GM19099 (cell line): Measurements from ENCODE around the gene OXT.

Source experiments
- POLR2A ChIP-seq: IDR thresholded peaks from 3 replicates; pipeline ENCODE4 v1.6.1; 2011; ENCODE audit warnings: low read depth; ENCODE audit not compliant: insufficient read length; ENCODE audit errors: extremely low read depth

Gene OXT

DNA sequence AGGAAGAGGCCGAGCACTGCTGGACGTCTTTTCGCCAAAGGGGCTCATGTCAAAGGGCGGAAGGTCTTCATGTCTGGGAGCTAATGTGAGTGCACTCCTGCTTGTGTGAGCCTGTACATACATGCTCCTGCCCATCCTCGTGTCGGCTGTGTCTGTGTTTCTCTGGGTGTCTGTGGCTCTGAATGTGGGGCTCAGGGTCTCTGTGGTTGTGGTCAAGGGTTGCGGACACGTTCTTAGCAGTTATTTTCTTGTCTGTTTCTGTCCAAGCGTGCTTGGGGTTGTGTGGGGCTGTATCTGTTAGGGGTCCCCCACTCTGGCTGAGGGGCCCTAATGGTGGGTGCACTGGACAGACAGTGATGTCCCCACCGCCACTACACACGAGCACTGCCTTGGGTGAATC, 10.2 kb downstream of the OXT start:
- no peak for TF ChIP-seq POLR2A

DNA sequence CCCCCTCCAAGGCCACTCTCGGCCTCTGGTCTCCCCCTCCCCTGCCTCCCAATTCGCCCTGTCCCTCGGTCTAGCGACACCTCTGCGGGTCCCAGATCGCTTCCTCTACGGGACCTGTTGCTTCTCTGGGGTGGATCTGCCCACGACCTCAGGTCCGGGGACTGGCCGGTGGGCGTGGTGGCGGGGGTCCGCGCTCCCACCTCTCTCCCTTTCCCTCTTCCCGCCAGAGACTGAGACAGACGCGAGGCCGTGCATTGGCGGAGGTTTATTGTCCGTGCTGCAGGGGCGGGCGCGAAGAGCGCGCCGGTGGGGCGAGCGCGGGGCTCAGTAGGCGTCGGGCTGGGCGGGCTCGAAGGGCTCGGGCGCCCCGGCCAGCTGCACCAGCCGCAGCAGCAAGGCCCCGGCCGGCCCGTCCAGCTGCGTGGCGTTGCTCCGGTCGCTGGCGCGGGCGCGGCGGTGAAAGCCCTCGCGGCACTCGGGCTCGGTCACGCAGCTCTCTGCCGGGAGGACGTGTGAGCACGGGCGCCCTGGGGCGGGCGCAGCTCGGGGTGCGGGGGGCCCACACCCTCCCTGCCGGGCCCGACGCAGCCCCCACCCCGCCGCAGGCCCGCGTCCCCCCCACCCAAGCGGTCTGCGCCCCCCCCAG, 11.0 kb downstream of the OXT start:
- no peak for TF ChIP-seq POLR2A

DNA sequence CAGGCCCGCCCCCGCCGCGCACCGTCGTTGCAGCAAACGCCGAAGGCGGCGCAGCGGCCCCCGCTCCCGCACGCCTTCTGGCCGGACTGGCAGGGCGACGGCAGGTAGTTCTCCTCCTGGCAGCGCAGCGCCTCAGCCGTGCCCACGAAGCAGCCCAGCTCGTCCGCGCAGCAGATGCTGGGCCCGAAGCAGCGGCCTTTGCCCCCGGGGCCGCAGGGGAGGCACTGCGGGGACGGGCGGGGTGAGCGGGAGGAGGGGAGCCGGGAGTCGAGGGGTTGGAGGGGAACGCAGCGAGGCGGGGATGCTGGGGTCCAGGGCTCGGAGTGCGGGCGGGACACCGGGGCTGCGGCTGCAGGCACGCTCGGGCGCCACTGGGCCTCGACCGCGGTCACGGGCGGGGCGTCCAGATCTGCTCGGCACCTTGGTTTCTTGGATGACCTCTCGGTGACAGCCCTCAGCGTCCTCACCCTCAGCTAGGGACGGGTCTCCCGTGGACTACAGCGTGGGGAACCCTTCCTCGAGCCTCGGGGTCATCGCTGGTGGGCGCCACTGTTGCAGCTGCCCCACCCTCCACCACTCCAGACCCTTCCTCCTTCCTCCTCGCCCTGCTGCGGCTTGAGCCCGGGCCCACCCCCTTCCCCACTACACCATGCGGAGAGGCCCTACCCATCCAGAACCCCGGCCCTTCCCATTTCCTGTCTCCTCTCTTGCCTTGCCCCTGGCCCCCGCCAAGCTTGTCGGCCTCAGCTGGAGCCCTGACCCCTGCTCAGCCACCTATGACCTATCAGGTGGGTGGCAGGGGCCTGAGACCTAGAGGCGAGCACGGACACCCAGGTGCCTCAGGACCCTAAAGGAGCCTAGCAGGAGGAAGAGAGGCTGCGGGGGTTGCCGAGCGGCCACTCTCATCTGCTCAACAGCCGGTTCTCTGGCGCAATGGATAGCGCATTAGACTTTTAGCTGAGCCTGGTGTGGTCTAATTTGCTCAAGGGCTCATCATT, 11.8 kb downstream of the OXT start:
- TF ChIP-seq POLR2A: no peak

DNA sequence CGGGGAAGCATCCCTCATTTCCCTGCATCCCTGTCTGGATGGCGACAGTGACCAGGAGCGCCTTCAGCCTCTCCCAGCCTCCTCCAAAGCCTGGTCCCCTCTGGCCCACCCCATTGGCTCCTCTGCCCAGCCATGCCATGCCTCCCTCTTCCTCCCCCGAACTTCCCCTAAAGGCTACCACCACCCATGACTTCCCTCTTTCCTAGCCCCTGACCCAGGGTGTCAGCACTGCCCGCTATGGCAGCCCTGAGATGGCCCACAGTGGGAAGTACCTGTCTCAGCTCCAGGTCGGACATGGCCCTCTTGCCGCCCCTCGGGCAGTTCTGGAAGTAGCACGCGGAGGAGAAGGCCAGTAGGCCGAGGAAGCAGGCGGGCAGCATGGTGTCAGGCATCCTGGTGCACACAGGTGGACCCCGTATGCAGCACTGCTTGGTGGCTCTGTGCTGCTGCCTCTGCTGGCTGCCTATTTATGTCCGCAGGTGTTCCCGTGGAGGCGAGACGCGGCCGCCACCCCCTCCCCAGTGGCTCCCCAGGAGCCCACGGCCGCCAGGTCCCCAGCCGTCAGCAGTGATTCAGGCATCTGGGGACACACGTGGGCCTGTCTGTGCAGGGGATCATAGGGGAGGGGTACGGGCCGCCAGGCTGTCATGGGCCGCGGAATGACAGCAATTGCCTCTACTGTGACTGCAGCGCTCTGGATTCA, 13.0 kb downstream of the OXT start, which contains the start of gene AVP:
Gene AVP (minus strand): TSS at position 442 of the 703 bp plus-strand sequence. CDS start 50 bp downstream, at position 392.
- no peak for TF ChIP-seq POLR2A

DNA sequence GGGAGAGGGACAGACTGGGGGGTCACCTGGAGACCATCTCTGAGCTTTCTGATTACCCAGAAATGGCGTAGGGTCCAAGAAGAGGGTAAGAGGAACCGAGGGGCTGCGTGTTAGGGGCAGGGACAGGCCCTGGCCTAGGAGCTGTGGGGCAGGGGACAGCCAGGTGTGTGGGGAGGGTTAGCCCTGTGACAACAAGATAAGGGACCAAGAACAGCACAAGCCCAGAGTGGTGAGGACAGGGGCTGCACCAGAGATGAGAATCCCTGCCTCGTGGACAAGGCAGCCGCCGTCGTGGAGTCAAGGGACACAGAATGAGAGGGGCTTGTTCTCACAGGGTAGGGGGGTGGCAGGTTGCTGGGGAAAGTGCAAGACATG, 13.6 kb downstream of the OXT start:
- no peak for TF ChIP-seq POLR2A

DNA sequence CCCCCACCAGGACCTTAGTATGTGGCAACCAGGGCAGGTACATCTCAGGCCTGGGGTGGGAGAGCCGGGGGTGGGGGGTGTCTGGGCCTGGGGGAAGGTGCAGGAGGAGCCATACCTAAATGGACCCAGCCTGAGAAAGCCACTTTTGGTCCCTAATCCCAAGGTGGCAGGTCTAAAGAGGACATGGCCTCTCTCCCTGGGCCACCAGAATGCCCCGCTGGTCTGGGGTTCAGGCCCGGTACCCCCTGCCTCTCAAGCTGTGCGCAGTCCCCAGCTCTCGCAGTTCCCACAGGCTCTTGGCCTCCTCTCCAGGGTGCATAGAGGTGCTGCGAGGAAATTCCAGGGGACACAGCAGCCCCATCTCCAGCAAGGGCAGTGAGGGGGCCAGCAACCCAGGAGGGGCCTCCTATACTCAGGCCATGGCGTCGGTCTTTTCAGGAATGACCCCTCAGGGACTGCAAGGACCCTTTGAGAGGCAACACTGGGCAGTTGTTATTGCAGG, 14.2 kb downstream of the OXT start:
- no peak for TF ChIP-seq POLR2A

DNA sequence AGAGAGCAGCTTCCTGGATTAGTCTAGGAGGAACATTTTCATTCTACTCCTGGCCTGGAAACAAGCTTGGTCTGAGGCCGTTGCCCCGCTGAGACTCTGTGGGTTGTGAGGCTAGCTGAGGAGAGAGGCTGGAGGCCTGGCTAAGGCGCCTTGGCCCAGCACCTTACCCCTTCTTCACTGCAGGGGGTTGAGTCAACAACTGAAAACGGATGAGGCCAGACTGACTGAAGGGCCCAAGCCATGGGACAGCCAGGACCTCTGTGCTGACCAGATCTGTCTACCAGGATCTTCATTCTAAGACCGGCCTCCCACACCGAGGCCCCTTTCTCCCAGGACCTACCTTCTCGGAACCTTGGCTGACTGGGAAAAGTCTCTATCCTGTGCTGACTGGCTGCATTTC, 16.6 kb downstream of the OXT start:
- TF ChIP-seq POLR2A: no peak

DNA sequence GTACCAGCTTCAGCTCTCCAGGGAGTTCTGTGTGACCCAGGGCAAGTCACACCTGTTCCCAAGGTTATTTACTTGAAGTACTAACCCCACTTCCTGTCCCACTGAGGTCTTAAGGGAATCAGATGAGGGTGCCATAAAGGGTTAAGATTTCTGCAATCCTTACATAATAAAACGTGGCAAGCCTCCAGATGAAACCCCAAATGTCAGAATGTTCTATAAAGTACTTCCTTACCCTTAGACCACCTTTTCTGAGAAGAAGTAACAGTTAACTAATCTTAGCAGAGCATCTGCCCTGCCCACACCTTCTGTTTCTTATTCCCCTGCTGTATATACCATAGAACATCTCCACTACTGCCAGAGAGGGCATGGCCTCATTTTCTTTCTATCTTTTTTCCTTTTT, 19.1 kb downstream of the OXT start:
- TF ChIP-seq POLR2A: no peak

DNA sequence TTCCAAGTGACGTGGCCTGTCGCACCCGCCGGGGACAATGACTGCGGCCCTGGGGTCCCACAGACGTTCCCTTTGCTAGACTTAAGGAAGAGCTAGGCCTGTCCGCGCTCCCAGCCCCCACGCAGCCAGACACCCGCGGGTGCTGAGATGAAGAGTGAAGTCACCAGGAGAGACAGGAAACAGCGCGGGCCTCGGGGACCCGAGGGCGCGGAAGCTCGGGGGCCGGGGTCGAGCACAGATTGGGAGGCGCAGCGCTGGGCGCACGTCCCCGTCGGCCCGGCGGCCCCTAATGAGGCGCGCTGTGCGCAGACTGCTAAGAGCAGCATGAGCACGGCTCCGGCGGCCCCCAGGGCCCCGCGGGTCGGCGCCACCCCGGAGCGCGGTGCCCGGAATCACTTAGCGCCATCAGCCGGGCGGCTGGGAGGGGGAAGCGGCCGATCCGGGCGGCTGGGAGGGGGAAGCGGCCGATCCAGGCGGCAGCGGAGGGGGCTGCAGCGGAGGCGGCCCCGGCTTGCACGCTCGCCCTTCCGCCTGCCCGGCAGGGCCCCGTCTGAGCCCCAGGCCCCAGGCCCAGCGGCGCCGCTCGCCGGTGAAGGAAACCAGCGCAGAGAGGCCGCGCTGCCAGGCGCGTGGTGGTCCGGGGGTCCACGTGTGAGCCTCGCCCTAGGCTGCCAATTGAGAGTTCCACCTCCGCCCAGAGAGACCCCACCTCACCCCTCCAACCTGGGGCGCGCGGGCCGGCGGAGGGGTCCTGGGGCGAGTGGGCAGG, 21.4 kb downstream of the OXT start:
- TF ChIP-seq POLR2A: no peak

DNA sequence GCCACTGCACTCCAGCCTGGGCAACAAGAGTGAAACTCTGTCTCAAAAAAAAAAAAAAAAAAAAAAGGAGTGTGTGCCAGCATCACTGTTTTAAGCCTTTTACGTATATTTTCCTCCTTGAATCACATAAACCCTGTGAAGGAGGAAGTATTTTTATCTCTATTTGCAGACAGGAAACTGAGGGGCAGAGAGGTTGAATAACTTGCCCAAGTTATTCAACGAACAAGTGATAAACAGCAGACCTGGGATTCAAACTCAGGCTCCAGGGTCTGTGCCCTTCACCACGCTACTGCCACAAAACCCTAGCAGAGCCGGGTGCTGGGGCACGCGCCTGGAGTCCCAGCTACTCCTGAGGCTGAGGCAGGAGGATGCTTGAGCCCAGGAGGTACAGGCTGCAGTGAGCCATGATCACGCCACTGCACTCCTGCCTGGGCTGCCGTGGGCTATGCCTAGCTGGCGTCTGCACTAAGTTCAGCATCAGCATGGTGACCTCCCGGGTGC, 22.5 kb downstream of the OXT start:
- no peak for TF ChIP-seq POLR2A

DNA sequence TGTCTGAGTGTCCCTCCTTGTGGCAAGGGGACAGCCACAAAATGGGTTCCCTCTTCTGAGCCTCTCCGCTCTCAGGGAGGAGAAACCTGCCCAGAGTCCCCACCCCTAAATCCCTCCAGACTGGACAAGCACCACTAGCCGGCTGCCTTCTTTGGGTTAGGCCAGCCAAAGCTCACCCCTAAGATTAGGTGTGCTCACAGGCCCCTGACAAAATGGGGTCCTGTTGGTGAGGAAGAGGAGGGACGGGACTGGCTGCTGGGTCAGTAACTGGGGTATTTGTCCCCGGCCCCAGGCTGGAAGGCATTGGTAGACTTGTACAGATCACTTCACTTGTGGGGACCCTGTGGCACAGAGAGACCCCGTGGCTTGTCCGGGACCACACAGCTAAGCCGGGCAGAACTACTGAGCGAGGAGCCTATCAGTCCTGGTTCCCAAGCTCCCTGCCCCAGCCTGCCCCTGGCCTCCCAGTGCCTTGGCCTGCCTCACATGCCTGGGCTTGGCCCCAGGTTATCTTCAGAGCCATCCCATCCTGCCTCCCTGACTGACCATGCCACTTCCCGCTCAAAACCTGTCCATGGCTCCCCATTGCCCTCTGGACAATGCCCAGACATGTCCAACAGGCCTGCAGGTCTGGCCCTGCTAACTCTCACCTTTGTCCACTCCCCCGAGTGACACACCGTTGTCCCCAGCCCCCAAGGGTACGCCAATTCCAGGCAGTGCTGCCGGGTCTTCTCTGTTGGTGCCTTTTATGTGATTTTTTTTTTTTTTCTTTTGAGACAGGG, 23.6 kb downstream of the OXT start:
- TF ChIP-seq POLR2A: no peak

DNA sequence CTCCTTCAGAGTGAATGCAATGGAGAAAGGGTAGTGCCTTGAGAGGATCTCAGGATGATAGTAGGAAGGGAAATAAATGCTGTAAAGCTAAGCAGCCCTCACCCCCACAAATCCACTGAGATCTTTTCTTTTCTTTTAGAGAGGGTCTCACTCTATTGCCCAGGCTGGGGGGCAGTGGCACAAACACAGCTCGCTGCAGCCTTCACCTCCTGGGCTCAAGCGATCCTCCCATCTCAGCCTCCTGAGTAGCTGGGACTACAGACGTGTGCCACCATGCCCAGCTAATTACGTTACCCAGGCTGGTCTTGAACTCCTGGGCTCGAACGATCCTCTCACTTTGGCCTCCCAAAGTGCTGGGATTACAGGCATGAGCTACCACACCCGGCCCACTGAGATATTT, 29.1 kb downstream of the OXT start:
- TF ChIP-seq POLR2A: no peak

DNA sequence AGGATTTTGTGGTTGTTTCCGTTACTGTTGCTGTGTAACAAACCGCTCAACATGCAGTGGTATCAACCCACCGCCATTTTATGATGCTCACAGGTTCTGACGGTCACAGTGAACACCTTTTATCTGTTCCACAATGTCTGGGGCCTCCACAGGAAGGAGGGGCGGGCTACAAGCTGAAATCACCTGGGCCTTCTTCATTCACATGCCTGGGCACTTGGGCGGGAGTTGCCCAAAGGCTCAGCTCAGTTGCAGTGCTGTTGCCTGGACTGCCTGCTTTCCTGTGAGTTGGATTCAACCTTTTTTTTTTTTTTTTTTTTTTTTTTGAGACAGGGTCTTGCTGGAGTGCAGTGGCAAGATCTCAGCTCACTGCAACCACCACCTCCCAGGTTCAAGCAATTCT, 29.8 kb downstream of the OXT start:
- TF ChIP-seq POLR2A: no peak
